H1 (cell line): Measurements from ENCODE around the gene RPS19. TPM values are rescaled to one million over a fixed set of nuclear protein-coding genes. Genes with fewer than 3 reads are reported as not detected.

Source experiments
- CTCF ChIA-PET: fragments of 300-600 bp; sonication (Branson Sonifier 250); formaldehyde crosslinking; loops from one replicate; lab custom pipeline; 2021; ENCODE audit not compliant: partially characterized antibody; lab: Charles Lee
- POLR2A ChIA-PET: fragments of 300-600 bp; sonication (Branson Sonifier 250); formaldehyde crosslinking; loops from one replicate; lab custom pipeline; 2021; ENCODE audit warnings: inconsistent platforms; ENCODE audit not compliant: partially characterized antibody; lab: Charles Lee
- DNase-seq, 2 experiments: peaks; one replicate each; pipeline versions ENCODE4 v3.0.0 to v3.0.0-alpha.2; 2010 to 2022; ENCODE audit warnings: low spot score in 2 of 2, low read depth in 1 of 2, mixed read lengths in 1 of 2
- FAIRE-seq: peaks from 2 replicates; lab custom pipeline; 2011; peaks lifted over from hg19 to GRCh38; lab: Jason Lieb, UNC
- H2AFZ ChIP-seq: 2 replicates; pipeline ENCODE4 v1.8.1; 2012; ENCODE audit warnings: low read length, inconsistent platforms
- H2AK5ac ChIP-seq: 2 replicates; pipeline ENCODE4 v1.6.1; 2013; ENCODE audit warnings: low read depth, low read length
- H2BK120ac ChIP-seq: replicated peaks from 2 replicates; pipeline ENCODE3; 2013; ENCODE audit warnings: low read depth, low read length, inconsistent platforms
- H2BK12ac ChIP-seq: 2 replicates; pipeline ENCODE4 v1.6.1; 2013; ENCODE audit warnings: low read depth, low read length
- H2BK15ac ChIP-seq: 2 replicates; pipeline ENCODE4 v1.6.1; 2013; ENCODE audit warnings: low read length
- H2BK20ac ChIP-seq: 2 replicates; pipeline ENCODE4 v1.6.1; 2013; ENCODE audit warnings: low read length
- H2BK5ac ChIP-seq: 2 replicates; pipeline ENCODE4 v1.6.1; 2013; ENCODE audit warnings: low read depth, low read length
- H3K14ac ChIP-seq: 2 replicates; pipeline ENCODE4 v1.6.1; 2013; ENCODE audit warnings: inconsistent platforms; ENCODE audit not compliant: insufficient read length
- H3K18ac ChIP-seq: 2 replicates; pipeline ENCODE4 v1.6.1; 2013; ENCODE audit warnings: low read length; ENCODE audit errors: extremely low read depth
- H3K23ac ChIP-seq: 2 replicates; pipeline ENCODE4 v1.6.1; 2013; ENCODE audit warnings: inconsistent platforms; ENCODE audit not compliant: insufficient read length
- H3K23me2 ChIP-seq: 2 replicates; pipeline ENCODE4 v1.6.1; 2013; ENCODE audit warnings: low read depth, low read length
- H3K27ac ChIP-seq: 2 replicates; pipeline ENCODE4 v1.6.1; 2011; ENCODE audit warnings: low read depth, low read length, inconsistent platforms
- H3K27me3 ChIP-seq, 4 experiments: replicated peaks in 1 of 4; 1 replicate in 1 of 4; 2 replicates in 3 of 4; pipeline versions ENCODE4 v1.6.1 to v1.8.1; 2011 to 2013; ENCODE audit warnings: low read length in 3 of 4, mild to moderate bottlenecking in 3 of 4, inconsistent platforms in 2 of 4, mixed read lengths in 2 of 4, moderate library complexity in 1 of 4; ENCODE audit not compliant: control insufficient read depth in 3 of 4, insufficient read depth in 3 of 4; ENCODE audit errors: extremely low read depth in 1 of 4
- H3K36me3 ChIP-seq, 4 experiments: 2 replicates each; pipeline versions ENCODE4 v1.6.1 to v1.8.1; 2011 to 2013; ENCODE audit warnings: mild to moderate bottlenecking in 4 of 4, low read length in 3 of 4, moderate library complexity in 2 of 4, control low read depth in 1 of 4, inconsistent platforms in 1 of 4; ENCODE audit not compliant: insufficient read depth in 4 of 4, control insufficient read depth in 2 of 4
- H3K4ac ChIP-seq: replicated peaks from 2 replicates; pipeline ENCODE3; 2013; ENCODE audit warnings: low read length, low read depth, mixed read lengths, inconsistent platforms; ENCODE audit not compliant: insufficient read length
- H3K4me1 ChIP-seq, 4 experiments: replicated peaks in 1 of 4; 1 replicate in 1 of 4; 2 replicates in 3 of 4; pipeline versions ENCODE4 v1.6.1 to v1.8.1; 2011 to 2013; ENCODE audit warnings: low read length in 3 of 4, inconsistent platforms in 2 of 4, mixed read lengths in 1 of 4; ENCODE audit not compliant: insufficient read depth in 4 of 4, control insufficient read depth in 3 of 4
- H3K4me2 ChIP-seq, 2 experiments: 2 replicates each; pipeline versions ENCODE4 v1.6.1 to v1.8.1; 2011 to 2013; ENCODE audit warnings: low read depth in 2 of 2, low read length in 2 of 2, control low read depth in 1 of 2, inconsistent platforms in 1 of 2, mild to moderate bottlenecking in 1 of 2; ENCODE audit not compliant: insufficient read depth in 1 of 2
- H3K4me3 ChIP-seq, 4 experiments: fragments of 200-600, 300-600 bp in 1 of 4; sonication (generic), shearing (Covaris generic), sonication (Bioruptor Twin) in 1 of 4; 2 replicates each; pipeline versions ENCODE4 v1.5.1 to v1.8.1; 2011 to 2016; ENCODE audit warnings: low read length in 4 of 4, low read depth in 3 of 4, control low read depth in 2 of 4, inconsistent platforms in 2 of 4, mild to moderate bottlenecking in 2 of 4, mixed read lengths in 1 of 4, moderate library complexity in 1 of 4; ENCODE audit not compliant: insufficient read depth in 2 of 4; ENCODE audit errors: extremely low read depth in 1 of 4
- H3K56ac ChIP-seq: replicated peaks from 2 replicates; pipeline ENCODE3; 2013; ENCODE audit warnings: low read depth, mild to moderate bottlenecking, mixed read lengths, low read length, inconsistent platforms; ENCODE audit not compliant: insufficient read length
- H3K79me1 ChIP-seq: 2 replicates; pipeline ENCODE4 v1.6.1; 2013; ENCODE audit warnings: low read depth, low read length, control low read depth
- H3K79me2 ChIP-seq, 2 experiments: 2 replicates each; pipeline versions ENCODE4 v1.6.1 to v1.8.1; 2012 to 2013; ENCODE audit warnings: low read length in 2 of 2, mild to moderate bottlenecking in 2 of 2, inconsistent platforms in 1 of 2; ENCODE audit not compliant: insufficient read depth in 2 of 2, control insufficient read depth in 1 of 2
- H3K9ac ChIP-seq, 4 experiments: replicated peaks in 1 of 4; 1 replicate in 1 of 4; 2 replicates in 3 of 4; pipeline versions ENCODE4 v1.6.1 to v1.8.1; 2011 to 2013; ENCODE audit warnings: low read depth in 3 of 4, low read length in 3 of 4, control low read depth in 2 of 4, mild to moderate bottlenecking in 2 of 4, moderate library complexity in 2 of 4, inconsistent platforms in 1 of 4; ENCODE audit errors: extremely low read depth in 1 of 4
- H3K9me3 ChIP-seq, 2 experiments: 2 replicates each; pipeline versions ENCODE4 v1.6.1 to v1.8.1; 2012 to 2013; ENCODE audit warnings: mild to moderate bottlenecking in 2 of 2, moderate library complexity in 2 of 2, control low read depth in 1 of 2, inconsistent platforms in 1 of 2, low read depth in 1 of 2, low read length in 1 of 2, mixed read lengths in 1 of 2; ENCODE audit not compliant: insufficient read depth in 2 of 2
- H4K20me1 ChIP-seq, 2 experiments: replicated peaks in 1 of 2; 2 replicates each; pipeline versions ENCODE3 to v1.8.1; 2011 to 2013; ENCODE audit warnings: inconsistent platforms in 2 of 2, low read length in 2 of 2, mild to moderate bottlenecking in 1 of 2; ENCODE audit not compliant: insufficient read depth in 2 of 2, control insufficient read depth in 1 of 2
- H4K5ac ChIP-seq: 2 replicates; pipeline ENCODE4 v1.6.1; 2013; ENCODE audit warnings: low read length, low read depth, mixed read lengths, inconsistent platforms; ENCODE audit not compliant: insufficient read length
- H4K8ac ChIP-seq: 2 replicates; pipeline ENCODE4 v1.8.0; 2013; ENCODE audit warnings: mild to moderate bottlenecking, moderate library complexity, low read length, inconsistent platforms; ENCODE audit not compliant: insufficient read depth; ENCODE audit errors: extremely low read depth
- H4K91ac ChIP-seq: replicated peaks from 2 replicates; pipeline ENCODE3; 2013; ENCODE audit warnings: low read length, mixed read lengths, inconsistent platforms; ENCODE audit not compliant: insufficient read length
- EP300 ChIP-seq, 2 experiments: IDR thresholded peaks; 1 replicate in 1 of 2; 2 replicates in 1 of 2; pipeline ENCODE4 v1.6.1; 2011 to 2012; ENCODE audit warnings: low read depth in 2 of 2, low read length in 2 of 2, mild to moderate bottlenecking in 2 of 2, borderline replicate concordance in 1 of 2, inconsistent platforms in 1 of 2, moderate library complexity in 1 of 2
- YY1 ChIP-seq: IDR thresholded peaks from 2 replicates; pipeline ENCODE4 v1.6.1; 2011; ENCODE audit warnings: low read depth, mild to moderate bottlenecking, low read length
- WGBS, 2 experiments: shearing (Covaris generic) in 1 of 2; methylation state at CpG; one replicate each; pipeline versions ENCODE4 v1.1.6 to v1.1.7; 2013 to 2015; ENCODE audit warnings: low lambda C conversion rate in 2 of 2, mixed read lengths in 2 of 2, inconsistent platforms in 1 of 2, low coverage in 1 of 2, missing lambda C conversion rate in 1 of 2; ENCODE audit not compliant: insufficient replicate concordance in 2 of 2, insufficient coverage in 1 of 2, insufficient read length in 1 of 2; ENCODE audit errors: extremely low coverage in 1 of 2, missing lambda C conversion rate in 1 of 2; 5-methylcytosine and 5-hydroxymethylcytosine counted together
- polyA plus RNA-seq, 7 experiments: library from polyadenylated mRNA; depleted of rRNA in 3 of 7; stranded (reverse) in 5 of 7; unstranded in 2 of 7; fragments of >200 nt in 5 of 7; fragments of 200-250 nt in 2 of 7; gene quantifications; 1 replicate in 5 of 7; 2 replicates in 1 of 7; 4 replicates in 1 of 7; pipeline versions ENCODE4 v1.2.1 to v1.2.3, GENCODE V29; 2011 to 2013; ENCODE audit warnings: missing spikeins in 2 of 7, mixed read lengths in 2 of 7
- total RNA-seq: library from RNA; stranded (reverse); fragmentation: NEBNext Ultra II Directional; extraction: Animal tissue kit (Norgen Biotek cat#: 25700); gene quantifications from 2 replicates; pipeline ENCODE4 v1.2.1, GENCODE V29; 2021

RPS19 gene
- total and polyA plus RNA-seq, 2 of the 8 experiments (the other 6 are each of a cell fraction or from before 2014, with no cell fraction given) = 2,817 to 5,751 TPM

DNA sequence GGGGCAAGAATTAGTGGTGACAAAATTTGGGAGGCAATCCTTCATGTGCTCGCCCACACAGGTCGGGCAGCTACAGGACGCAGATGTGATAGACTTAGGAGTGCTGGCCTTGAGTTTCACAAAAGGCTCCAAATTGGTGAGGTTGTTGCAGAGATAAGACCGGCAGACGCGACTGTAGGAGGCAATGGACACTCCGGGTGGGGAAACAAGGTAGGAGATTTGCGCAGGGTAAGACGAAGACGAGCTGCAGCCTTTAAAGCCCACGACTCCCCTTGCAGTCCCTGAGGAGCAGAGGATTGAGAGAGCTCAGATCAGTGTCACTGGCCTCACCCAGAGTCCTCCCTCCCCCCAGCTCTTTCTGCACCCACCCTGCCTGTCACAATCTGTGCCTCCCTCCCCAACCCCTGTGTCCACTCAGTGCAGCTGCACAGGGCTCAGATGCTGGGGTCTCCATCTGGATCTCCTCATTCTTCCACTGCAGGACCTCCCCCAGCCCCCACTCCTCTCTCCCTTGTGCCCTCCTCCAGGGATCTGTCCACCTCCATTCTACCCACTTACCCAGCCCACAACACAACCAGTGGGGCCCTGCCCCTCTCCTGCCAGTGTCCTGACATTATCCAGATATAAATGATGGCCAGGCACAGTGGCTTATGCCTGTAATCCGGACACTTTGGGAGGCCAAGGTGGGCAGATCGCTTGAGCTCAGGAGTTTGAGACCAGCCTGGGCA lies 21.9 kb upstream of the RPS19 start:
- Histone ChIP-seq H4K91ac (no peak overlapping the region), H3K18ac (no peak overlapping the region), H3K23ac (no peak overlapping the region), H3K79me2 (no peaks in the 10 kb centered on the region), H2AK5ac (no peak overlapping the region), H2BK5ac (no peak overlapping the region), H3K79me1 (no peaks in the 10 kb centered on the region), H3K56ac (no peak overlapping the region), H4K8ac (no peak overlapping the region), H3K4me3 (no peak overlapping the region), H3K9ac (no peak overlapping the region), H2BK15ac (peak overlapping the region; percentile 46; the same call in 1 of the 2 replicates), H2BK120ac (no peak overlapping the region), H3K36me3 (no peaks in the 10 kb centered on the region)
- WGBS, 2 experiments = 68% methylated on average over 13 of the region's 13 CpGs; no CpG with 5 or more reads in 1 of the 2 experiments
- no peak for DNase-seq
- no peak for TF ChIP-seq YY1
- TF ChIP-seq EP300 (IDR thresholded peaks at IDR 0.05; ENCODE audit: borderline replicate concordance in 1 of 2, low read depth in 2 of 2, low read length in 2 of 2) = no peak
- TF ChIP-seq, all 59 proteins: peak for 0
- Histone ChIP-seq H3K14ac (no peak overlapping the region), H3K23me2 (no peaks in the 10 kb centered on the region), H3K27ac (no peak overlapping the region), H2BK20ac (no peak overlapping the region), H3K9me3 (peaks cover 4 to 17% of the 10 kb centered on the region in 2 experiments; a peak in 3 of 4 replicates), H2BK12ac (no peak overlapping the region), H3K4me2 (no peak overlapping the region), H4K5ac (no peak overlapping the region), H3K27me3 (no peaks in the 10 kb centered on the region), H3K4me1 (no peaks in the 10 kb centered on the region), H2AFZ (no peak overlapping the region), H3K4ac (no peak overlapping the region), H4K20me1 (no peaks in the 10 kb centered on the region)
- POLR2A ChIA-PET = interaction anchor here (0.8 to 1.0 kb wide), 3 partner anchors 13 to 23 kb away, joined by 3 to 4 read pairs (median 4); no protein-coding TSS in a partner anchor
- CTCF ChIA-PET = interaction anchor here (0.6 to 5.0 kb wide), 5 partner anchors 14 to 679 kb away, joined by 3 to 31 read pairs (median 7); no protein-coding TSS in a partner anchor
- no peak for FAIRE-seq
